Fibroblast of lung (primary cell): ENCODE measurements around the gene TTC31. TPM values are rescaled to one million over a fixed set of nuclear protein-coding genes. Genes with fewer than 3 reads are reported as not detected.

Experiments used
- DNase-seq, 2 donors: peaks; one replicate each; pipeline versions ENCODE4 v3.0.0 to v3.0.0-alpha.2; 2010; ENCODE audit warnings: low read depth in 2 of 2
- H2AFZ ChIP-seq: 2 replicates; pipeline ENCODE4 v1.5.1; 2012; ENCODE audit warnings: low read length, control low read depth, inconsistent platforms
- H3K27ac ChIP-seq: 2 replicates; pipeline ENCODE4 v1.5.1; 2011; ENCODE audit warnings: low read length, control low read depth; ENCODE audit not compliant: insufficient read depth
- H3K27me3 ChIP-seq: 2 replicates; pipeline ENCODE4 v1.5.1; 2011; ENCODE audit warnings: mild to moderate bottlenecking, low read length; ENCODE audit not compliant: control insufficient read depth, insufficient read depth
- H3K36me3 ChIP-seq: 2 replicates; pipeline ENCODE4 v1.5.1; 2011; ENCODE audit warnings: low read length; ENCODE audit not compliant: control insufficient read depth, insufficient read depth
- H3K4me1 ChIP-seq: 2 replicates; pipeline ENCODE4 v1.5.1; 2011; ENCODE audit warnings: low read length; ENCODE audit not compliant: control insufficient read depth, insufficient read depth; ENCODE audit errors: extremely low read depth
- H3K4me2 ChIP-seq: 2 replicates; pipeline ENCODE4 v1.5.1; 2011; ENCODE audit warnings: low read length, control low read depth; ENCODE audit not compliant: insufficient read depth; ENCODE audit errors: extremely low read depth
- H3K4me3 ChIP-seq, 4 experiments: fragments of 200-600 bp in 1 of 4; sonication (generic) in 1 of 4; replicated peaks in 1 of 4; 2 replicates each; pipeline ENCODE4 v1.5.1; 2011 to 2016; ENCODE audit warnings: low read length in 4 of 4, low read depth in 3 of 4, mild to moderate bottlenecking in 3 of 4, control low read depth in 2 of 4, inconsistent platforms in 1 of 4, mixed read lengths in 1 of 4; ENCODE audit not compliant: insufficient read depth in 1 of 4; ENCODE audit errors: control extremely low read depth in 1 of 4
- H3K79me2 ChIP-seq: 2 replicates; pipeline ENCODE4 v1.5.1; 2012; ENCODE audit warnings: mild to moderate bottlenecking, low read length, inconsistent platforms; ENCODE audit not compliant: control insufficient read depth, insufficient read depth
- H3K9ac ChIP-seq: 2 replicates; pipeline ENCODE4 v1.5.1; 2011; ENCODE audit warnings: mild to moderate bottlenecking, low read length, control low read depth; ENCODE audit not compliant: insufficient read depth
- H3K9me3 ChIP-seq: 2 replicates; pipeline ENCODE4 v1.5.1; 2012; ENCODE audit warnings: low read depth, low read length; ENCODE audit not compliant: control insufficient read depth, insufficient read depth
- H4K20me1 ChIP-seq: 2 replicates; pipeline ENCODE4 v1.5.1; 2011; ENCODE audit warnings: low read length; ENCODE audit not compliant: control insufficient read depth, insufficient read depth; ENCODE audit errors: extremely low read depth
- EZH2 ChIP-seq: IDR thresholded peaks from 2 replicates; pipeline ENCODE4 v1.5.1; 2012; ENCODE audit warnings: low read length, control low read depth, mild to moderate bottlenecking; ENCODE audit errors: missing control alignments
- polyA plus RNA-seq, 2 donors: library from polyadenylated mRNA; depleted of rRNA in 1 of 2; stranded (reverse) in 1 of 2; unstranded in 1 of 2; fragments of >200 nt; gene quantifications; 2 replicates each; pipeline ENCODE4 v1.2.1, GENCODE V29; 2011 to 2012; ENCODE audit warnings: missing spikeins in 1 of 2
- total RNA-seq: library from RNA; depleted of rRNA; stranded (reverse); fragments of >200 nt; gene quantifications from 2 replicates; pipeline ENCODE4 v1.2.1, GENCODE V29; 2014
- TF ChIP-seq, protein P1 (sequence below), 2 donors: IDR thresholded peaks in 1 of 2; conservative IDR thresholded peaks in 1 of 2; 1 replicate in 1 of 2; 2 replicates in 1 of 2; pipeline ENCODE4 v1.5.1; 2011 to 2012; ENCODE audit warnings: low read length in 2 of 2, control low read depth in 1 of 2, inconsistent platforms in 1 of 2, low read depth in 1 of 2, mild to moderate bottlenecking in 1 of 2

TTC31 gene
- total and polyA plus RNA-seq, 2 donors (not counting 1 experiment from before 2014, with no cell fraction given) = 10.7 to 11.8 TPM

DNA sequence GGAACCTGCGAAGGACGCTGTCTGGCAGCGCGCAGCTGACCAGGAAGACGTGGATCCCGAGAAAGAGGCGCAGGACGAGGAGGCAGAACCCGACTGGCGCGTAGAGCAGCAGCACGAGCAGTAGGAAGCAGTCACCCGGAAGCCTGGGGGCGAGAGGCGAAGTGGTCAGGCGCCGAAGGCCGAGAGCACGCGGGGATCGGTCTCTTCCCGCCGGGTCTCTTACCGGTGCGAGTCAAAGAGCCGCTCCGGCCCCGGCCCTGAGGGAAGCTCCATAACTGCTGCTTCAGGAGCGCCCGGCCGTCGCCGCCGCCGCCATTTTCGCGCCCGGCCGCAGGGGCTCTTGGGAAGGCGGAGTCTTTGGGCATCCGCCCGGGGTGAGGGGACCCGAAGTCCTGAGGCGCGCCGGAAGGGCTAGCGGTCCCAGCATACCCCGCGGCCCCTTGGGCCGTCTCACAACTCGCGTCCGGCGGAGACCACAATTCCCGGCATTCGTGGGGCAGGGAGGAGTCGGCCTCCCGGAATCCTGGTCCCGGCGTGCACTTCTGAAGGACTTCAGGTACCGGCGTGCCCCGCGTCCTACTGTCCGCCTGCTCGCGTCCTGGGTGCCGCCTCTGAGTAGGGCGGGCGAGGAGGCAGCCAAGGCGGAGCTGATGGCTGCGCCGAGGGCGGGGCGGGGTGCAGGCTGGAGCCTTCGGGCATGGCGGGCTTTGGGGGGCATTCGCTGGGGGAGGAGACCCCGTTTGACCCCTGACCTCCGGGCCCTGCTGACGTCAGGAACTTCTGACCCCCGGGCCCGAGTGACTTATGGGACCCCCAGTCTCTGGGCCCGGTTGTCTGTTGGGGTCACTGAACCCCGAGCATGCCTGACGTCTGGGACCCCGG, 46.7 kb downstream of the TTC31 start, which contains the start of the genes AUP1 and HTRA2:
Gene AUP1, minus strand, starts transcription at position 350 of the 882 bp plus-strand sequence. Its CDS starts 77 bp downstream, at position 273.
Gene HTRA2, plus strand, starts transcription at position 577 of the 882 bp plus-strand sequence. Its CDS starts 74 bp downstream, at position 651.
- Histone ChIP-seq H3K9me3 (no peaks in the 10 kb centered on the region), H3K4me2 (peak within 1 kb of the TSS; percentile 95), H3K9ac (peak within 1 kb of the TSS; percentile 96), H2AFZ (peak within 1 kb of the TSS; percentile 87), H3K27ac (peak within 1 kb of the TSS; percentile 90), H4K20me1 (no peaks in the 10 kb centered on the region), H3K36me3 (peaks cover 23% of the 10 kb centered on the region), H3K27me3 (no peaks in the 10 kb centered on the region), H3K4me1 (peaks cover 7% of the 10 kb centered on the region), H3K79me2 (peaks cover 25% of the 10 kb centered on the region), H3K4me3 (peak within 1 kb of the TSS; percentile 86 to 97 (median 92))
- TF ChIP-seq EZH2 = no peak
- TF ChIP-seq, protein P1, sequence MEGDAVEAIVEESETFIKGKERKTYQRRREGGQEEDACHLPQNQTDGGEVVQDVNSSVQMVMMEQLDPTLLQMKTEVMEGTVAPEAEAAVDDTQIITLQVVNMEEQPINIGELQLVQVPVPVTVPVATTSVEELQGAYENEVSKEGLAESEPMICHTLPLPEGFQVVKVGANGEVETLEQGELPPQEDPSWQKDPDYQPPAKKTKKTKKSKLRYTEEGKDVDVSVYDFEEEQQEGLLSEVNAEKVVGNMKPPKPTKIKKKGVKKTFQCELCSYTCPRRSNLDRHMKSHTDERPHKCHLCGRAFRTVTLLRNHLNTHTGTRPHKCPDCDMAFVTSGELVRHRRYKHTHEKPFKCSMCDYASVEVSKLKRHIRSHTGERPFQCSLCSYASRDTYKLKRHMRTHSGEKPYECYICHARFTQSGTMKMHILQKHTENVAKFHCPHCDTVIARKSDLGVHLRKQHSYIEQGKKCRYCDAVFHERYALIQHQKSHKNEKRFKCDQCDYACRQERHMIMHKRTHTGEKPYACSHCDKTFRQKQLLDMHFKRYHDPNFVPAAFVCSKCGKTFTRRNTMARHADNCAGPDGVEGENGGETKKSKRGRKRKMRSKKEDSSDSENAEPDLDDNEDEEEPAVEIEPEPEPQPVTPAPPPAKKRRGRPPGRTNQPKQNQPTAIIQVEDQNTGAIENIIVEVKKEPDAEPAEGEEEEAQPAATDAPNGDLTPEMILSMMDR (conservative IDR thresholded peaks at IDR 0.05 in 1 of 2, IDR thresholded peaks at IDR 0.05 in 1 of 2; ENCODE audit: low read depth in 1 of 2, low read length in 2 of 2) = no peak
- peak; percentile 99 for DNase-seq

DNA sequence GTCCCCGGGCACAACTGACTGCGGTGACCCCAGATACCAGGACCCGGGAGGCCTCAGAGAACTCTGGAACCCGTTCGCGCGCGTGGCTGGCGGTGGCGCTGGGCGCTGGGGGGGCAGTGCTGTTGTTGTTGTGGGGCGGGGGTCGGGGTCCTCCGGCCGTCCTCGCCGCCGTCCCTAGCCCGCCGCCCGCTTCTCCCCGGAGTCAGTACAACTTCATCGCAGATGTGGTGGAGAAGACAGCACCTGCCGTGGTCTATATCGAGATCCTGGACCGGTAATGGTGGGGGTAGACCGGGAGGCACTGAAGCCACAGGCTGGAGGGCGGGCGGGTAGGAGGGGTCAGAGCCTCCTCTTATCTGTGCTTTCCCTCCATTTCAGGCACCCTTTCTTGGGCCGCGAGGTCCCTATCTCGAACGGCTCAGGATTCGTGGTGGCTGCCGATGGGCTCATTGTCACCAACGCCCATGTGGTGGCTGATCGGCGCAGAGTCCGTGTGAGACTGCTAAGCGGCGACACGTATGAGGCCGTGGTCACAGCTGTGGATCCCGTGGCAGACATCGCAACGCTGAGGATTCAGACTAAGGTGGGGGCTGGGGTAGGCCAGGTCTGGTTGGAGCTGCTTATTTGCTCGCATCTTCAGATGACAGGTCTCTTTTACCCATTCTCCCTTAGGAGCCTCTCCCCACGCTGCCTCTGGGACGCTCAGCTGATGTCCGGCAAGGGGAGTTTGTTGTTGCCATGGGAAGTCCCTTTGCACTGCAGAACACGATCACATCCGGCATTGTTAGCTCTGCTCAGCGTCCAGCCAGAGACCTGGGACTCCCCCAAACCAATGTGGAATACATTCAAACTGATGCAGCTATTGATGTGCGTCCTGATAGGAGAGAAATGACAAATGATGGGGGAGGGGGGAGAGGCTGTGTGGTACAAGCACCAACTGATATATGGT, 47.6 kb downstream of the TTC31 start:
- no peaks in the 10 kb centered on the region for H3K27me3 ChIP-seq
- peaks cover 7% of the 10 kb centered on the region for H3K4me1 ChIP-seq
- no peaks in the 10 kb centered on the region for H3K9me3 ChIP-seq
- H3K27ac ChIP-seq = peak overlapping the region; percentile 63
- TF ChIP-seq, protein P1 (conservative IDR thresholded peaks at IDR 0.05 in 1 of 2, IDR thresholded peaks at IDR 0.05 in 1 of 2; ENCODE audit: low read depth in 1 of 2, low read length in 2 of 2) = no peak
- TF ChIP-seq EZH2 = no peak
- peak overlapping the region; percentile 72 for H3K9ac ChIP-seq
- H3K36me3 ChIP-seq = peaks cover 23% of the 10 kb centered on the region
- H3K4me3 ChIP-seq = peak overlapping the region; percentile 72 to 97 (median 78)
- H3K4me2 ChIP-seq = peak overlapping the region; percentile 95
- H3K79me2 ChIP-seq = peaks cover 25% of the 10 kb centered on the region
- no peaks in the 10 kb centered on the region for H4K20me1 ChIP-seq
- DNase-seq = peak in 1 of 2 donors; percentile 41
- peak overlapping the region; percentile 68 for H2AFZ ChIP-seq
